Thymus (tissue), 11 donors: ENCODE measurements around the gene MAD1L1. TPM values are rescaled to one million over a fixed set of nuclear protein-coding genes. Genes with fewer than 3 reads are reported as not detected.

ENCODE experiments used
- DNase-seq, 9 donors: peaks; one replicate each; pipeline ENCODE4 v3.0.0-alpha.2; 2013; ENCODE audit warnings: low spot score in 9 of 9, low read depth in 6 of 9, missing footprints in 1 of 9
- H3K27ac ChIP-seq, 2 donors: one replicate each; pipeline ENCODE4 v1.5.1; 2013; ENCODE audit warnings: control low read depth in 1 of 2, low read depth in 1 of 2, low read length in 1 of 2, mild to moderate bottlenecking in 1 of 2, moderate library complexity in 1 of 2
- H3K27me3 ChIP-seq, 2 donors: one replicate each; pipeline ENCODE4 v1.5.1; 2013; ENCODE audit warnings: low read length in 1 of 2; ENCODE audit not compliant: control insufficient read depth in 2 of 2, insufficient read depth in 1 of 2
- H3K36me3 ChIP-seq, 2 donors: one replicate each; pipeline ENCODE4 v1.5.1; 2013; ENCODE audit warnings: low read length in 1 of 2, mild to moderate bottlenecking in 1 of 2, moderate library complexity in 1 of 2; ENCODE audit not compliant: control insufficient read depth in 2 of 2, insufficient read depth in 2 of 2
- H3K4me1 ChIP-seq, 2 donors: one replicate each; pipeline ENCODE4 v1.5.1; 2013; ENCODE audit warnings: low read length in 2 of 2; ENCODE audit not compliant: control insufficient read depth in 2 of 2, insufficient read depth in 2 of 2
- H3K4me3 ChIP-seq, 2 donors: one replicate each; pipeline ENCODE4 v1.5.1; 2013; ENCODE audit warnings: low read length in 2 of 2, control low read depth in 1 of 2, mild to moderate bottlenecking in 1 of 2
- H3K9me3 ChIP-seq, 2 donors: one replicate each; pipeline ENCODE4 v1.5.1; 2013; ENCODE audit warnings: low read length in 1 of 2, mild to moderate bottlenecking in 1 of 2; ENCODE audit not compliant: control insufficient read depth in 2 of 2, insufficient read depth in 1 of 2
- WGBS: extraction: QIAGEN DNeasy Blood & Tissue Kit; methylation state at CpG from one replicate; pipeline ENCODE4 v1.1.7; 2013; 5-methylcytosine and 5-hydroxymethylcytosine counted together
- polyA plus RNA-seq: library from polyadenylated mRNA; stranded (reverse); fragments of 200-250 nt; gene quantifications from one replicate; pipeline ENCODE4 v1.2.3, GENCODE V29; 2013
- total RNA-seq: library from RNA; stranded (reverse); fragments of 120-200 nt; gene quantifications from one replicate; pipeline ENCODE4 v1.2.4, GENCODE V29; 2013
- donor health status: healthy.

Gene MAD1L1
- total and polyA plus RNA-seq, 2 donors: 93.3 to 103 TPM

DNA sequence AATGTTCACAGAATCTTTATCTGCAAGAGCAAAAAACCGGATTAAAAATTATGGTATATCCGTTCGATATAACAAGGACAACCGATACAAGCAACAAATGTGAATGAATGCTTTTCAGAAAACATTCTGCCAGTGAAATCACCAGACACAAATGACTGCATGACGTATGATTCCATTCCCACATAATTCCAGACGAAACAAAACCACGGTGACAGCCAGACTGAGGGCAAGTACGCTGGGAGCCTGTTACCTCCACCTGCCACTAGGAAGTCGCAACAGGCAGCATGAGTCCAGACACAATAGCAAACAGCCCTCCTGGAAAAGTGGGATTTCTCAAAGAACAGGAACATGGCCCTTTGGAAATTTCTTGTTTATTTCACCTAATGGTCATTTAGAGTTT lies 41.7 kb downstream of the MAD1L1 start:
- H3K27me3 ChIP-seq: no peaks in the 10 kb centered on the region
- H3K4me1 ChIP-seq: peaks cover 0 to 10% of the 10 kb centered on the region in 2 donors
- no peak overlapping the region for H3K27ac ChIP-seq
- peaks cover 21 to 22% of the 10 kb centered on the region in 2 donors for H3K36me3 ChIP-seq
- H3K4me3 ChIP-seq: no peak overlapping the region
- DNase-seq: no peak
- peaks cover 1 to 11% of the 10 kb centered on the region in 2 donors for H3K9me3 ChIP-seq
- WGBS: 98% methylated on average over 9 of the region's 9 CpGs

DNA sequence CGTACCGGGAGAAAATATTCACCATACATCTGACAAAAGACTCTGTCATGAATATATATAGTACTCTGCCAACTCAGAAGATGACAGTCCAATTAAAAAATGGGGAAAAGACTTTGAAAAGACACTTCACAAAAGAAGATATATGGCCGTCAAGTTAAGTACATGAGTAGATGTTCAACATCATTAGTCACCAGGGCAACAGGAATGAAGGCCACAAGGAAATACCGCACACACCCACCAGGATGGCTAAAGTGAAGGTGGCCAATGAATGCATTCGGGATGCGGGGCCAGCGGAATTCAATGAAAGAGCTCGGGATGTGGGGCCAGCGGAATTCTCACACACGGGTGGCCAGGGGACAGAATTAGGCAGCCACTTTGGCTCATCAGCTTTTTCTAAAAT lies 42.2 kb downstream of the MAD1L1 start:
- Histone ChIP-seq H3K27me3 (no peaks in the 10 kb centered on the region), H3K4me3 (no peak overlapping the region), H3K4me1 (peaks cover 0 to 5% of the 10 kb centered on the region in 2 donors), H3K27ac (no peak overlapping the region), H3K9me3 (peaks cover 0 to 7% of the 10 kb centered on the region in 2 donors), H3K36me3 (peaks cover 16 to 17% of the 10 kb centered on the region in 2 donors)
- DNase-seq: no peak
- over 99% methylated on average over 10 of the region's 10 CpGs for WGBS

DNA sequence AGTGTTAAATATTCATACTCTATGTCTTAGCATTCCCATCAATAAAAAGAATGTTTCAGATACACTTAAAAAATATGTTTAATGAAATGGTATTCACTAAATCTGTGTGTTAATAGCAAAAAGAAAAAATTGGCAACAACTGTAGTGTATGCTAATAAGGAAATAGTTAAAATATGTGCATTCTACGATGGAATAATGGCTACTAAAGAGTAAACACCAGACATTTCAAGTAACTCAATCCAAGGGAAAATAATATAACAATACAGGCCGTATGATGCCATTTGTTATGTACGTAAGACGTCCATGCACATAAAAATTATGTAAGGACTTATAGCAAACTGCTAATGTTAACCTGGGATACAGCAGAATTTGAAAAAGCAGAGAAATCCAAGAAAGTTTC lies 46.6 kb downstream of the MAD1L1 start:
- Histone ChIP-seq H3K27ac (no peak overlapping the region), H3K9me3 (no peaks in the 10 kb centered on the region), H3K4me3 (no peak overlapping the region), H3K27me3 (no peaks in the 10 kb centered on the region), H3K4me1 (no peaks in the 10 kb centered on the region), H3K36me3 (peaks cover 9 to 11% of the 10 kb centered on the region in 2 donors)
- DNase-seq: no peak
- 99% methylated on average over 4 of the region's 4 CpGs for WGBS

- H3K4me3 ChIP-seq: no peak overlapping the region
- H3K27me3 ChIP-seq: no peaks in the 10 kb centered on the region
- no peak for DNase-seq
- peaks cover 5 to 11% of the 10 kb centered on the region in 2 donors for H3K36me3 ChIP-seq
- no peaks in the 10 kb centered on the region for H3K9me3 ChIP-seq
- H3K27ac ChIP-seq: no peak overlapping the region
- 98% methylated on average over 8 of the region's 8 CpGs for WGBS
- no peaks in the 10 kb centered on the region for H3K4me1 ChIP-seq
Observed at GRCh38 chr7:2185715-2186114, 47.0 kb downstream of the MAD1L1 start.

DNA sequence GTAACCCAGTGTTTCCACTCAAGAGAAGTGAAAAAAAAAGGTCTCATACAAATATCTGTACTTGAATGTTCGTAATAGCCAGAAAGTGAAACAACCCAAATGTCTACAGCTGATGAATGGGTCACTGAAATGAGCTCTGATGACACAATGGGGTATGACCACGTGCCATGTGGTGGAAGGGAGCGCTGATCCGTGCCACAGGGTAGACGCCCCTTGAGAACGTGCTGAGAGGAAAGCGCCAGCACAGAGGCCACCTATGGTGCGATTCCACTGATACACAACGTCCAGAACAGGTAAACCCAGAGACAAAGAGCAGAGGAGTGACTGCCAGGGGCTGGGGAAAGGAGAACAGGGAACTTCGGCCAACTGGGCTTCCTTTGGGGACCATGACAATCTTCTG lies 50.3 kb downstream of the MAD1L1 start:
- DNase-seq: no peak
- peaks cover 6 to 8% of the 10 kb centered on the region in 2 donors for H3K36me3 ChIP-seq
- H3K9me3 ChIP-seq: no peaks in the 10 kb centered on the region
- H3K4me1 ChIP-seq: no peaks in the 10 kb centered on the region
- no peak overlapping the region for H3K27ac ChIP-seq
- H3K4me3 ChIP-seq: no peak overlapping the region
- no peaks in the 10 kb centered on the region for H3K27me3 ChIP-seq
- 98% methylated on average over 10 of the region's 10 CpGs for WGBS

DNA sequence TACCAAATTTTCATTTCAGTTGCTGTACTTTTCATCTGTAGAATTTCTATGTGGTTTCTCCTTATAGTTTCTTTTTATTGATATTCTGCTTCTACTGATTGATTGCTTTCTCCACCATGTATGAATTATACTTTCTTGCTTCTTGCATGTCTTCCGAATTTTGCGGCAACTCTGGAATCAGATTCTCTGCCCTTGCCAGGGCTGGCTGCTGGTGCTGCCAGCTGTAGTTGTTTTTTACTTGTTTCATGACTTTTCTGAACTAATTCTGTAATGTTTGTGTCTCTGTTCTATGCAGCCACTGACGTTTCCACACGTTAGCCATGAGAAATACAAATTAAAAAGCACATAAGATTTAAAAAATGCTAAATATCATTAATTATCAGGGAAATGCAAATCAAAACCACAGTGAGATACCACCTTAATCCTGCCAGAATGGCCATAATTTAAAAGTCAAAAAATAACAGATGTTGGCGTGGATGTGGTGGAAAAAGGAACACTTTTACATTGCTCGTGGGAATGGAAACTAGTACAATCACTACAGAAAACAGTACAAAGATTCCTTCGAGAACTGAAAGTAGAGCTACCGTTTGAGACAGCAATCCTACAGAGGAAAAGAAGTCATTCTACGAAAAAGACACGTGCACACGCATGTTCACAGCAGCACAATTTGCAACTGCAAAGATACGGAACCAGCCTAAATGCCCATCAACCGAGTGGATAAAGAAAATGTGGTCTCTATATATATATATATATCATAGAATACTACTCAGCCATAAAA lies 51.5 kb downstream of the MAD1L1 start:
- Histone ChIP-seq H3K4me1 (no peaks in the 10 kb centered on the region), H3K36me3 (peaks cover 6 to 8% of the 10 kb centered on the region in 2 donors), H3K4me3 (no peak overlapping the region), H3K27me3 (no peaks in the 10 kb centered on the region), H3K9me3 (no peaks in the 10 kb centered on the region), H3K27ac (no peak overlapping the region)
- 91% methylated on average over 13 of the region's 13 CpGs for WGBS
- DNase-seq: no peak

DNA sequence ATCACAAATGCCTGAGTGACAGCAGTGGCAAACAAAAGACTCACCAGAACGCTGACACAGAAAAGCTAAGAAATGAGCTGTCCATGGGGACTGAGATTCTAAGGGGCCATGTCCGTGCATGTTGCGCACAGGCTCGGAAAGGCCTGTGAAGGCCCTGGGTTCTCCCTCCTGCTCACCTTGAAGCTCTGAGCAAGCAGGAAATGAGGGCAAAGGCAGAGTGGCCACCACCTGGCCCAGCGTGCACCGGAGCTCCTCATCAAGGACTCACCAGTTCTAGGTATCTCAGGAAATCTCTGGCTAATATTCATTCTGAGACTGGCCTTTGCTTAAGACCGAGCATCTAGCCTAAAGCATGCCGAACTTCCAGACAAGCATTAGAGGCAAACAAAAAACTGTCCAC lies 52.7 kb downstream of the MAD1L1 start:
- H3K27me3 ChIP-seq: no peaks in the 10 kb centered on the region
- DNase-seq: no peak
- WGBS: 94% methylated on average over 8 of the region's 8 CpGs

GRCh38 chr7:2175514-2175913 lies 57.2 kb downstream of the MAD1L1 start:
- Histone ChIP-seq H3K36me3 (peaks cover 10 to 19% of the 10 kb centered on the region in 2 donors), H3K4me1 (peaks cover 3 to 26% of the 10 kb centered on the region in 2 donors), H3K27me3 (no peaks in the 10 kb centered on the region), H3K4me3 (no peak overlapping the region), H3K9me3 (peaks cover 0 to 6% of the 10 kb centered on the region in 2 donors), H3K27ac (no peak overlapping the region)
- DNase-seq: no peak
- 92% methylated on average over 2 of the region's 2 CpGs for whole genome bisulfite sequencing

More for the DNA sequence above, 52.7 kb downstream of the MAD1L1 start:
- peaks cover 0 to 1% of the 10 kb centered on the region in 2 donors for H3K4me1 ChIP-seq
- no peaks in the 10 kb centered on the region for H3K9me3 ChIP-seq
- H3K27ac ChIP-seq: peak overlapping the region in 1 of 2 donors; percentile 27
- H3K36me3 ChIP-seq: peaks cover 7 to 9% of the 10 kb centered on the region in 2 donors
- no peak overlapping the region for H3K4me3 ChIP-seq

DNA sequence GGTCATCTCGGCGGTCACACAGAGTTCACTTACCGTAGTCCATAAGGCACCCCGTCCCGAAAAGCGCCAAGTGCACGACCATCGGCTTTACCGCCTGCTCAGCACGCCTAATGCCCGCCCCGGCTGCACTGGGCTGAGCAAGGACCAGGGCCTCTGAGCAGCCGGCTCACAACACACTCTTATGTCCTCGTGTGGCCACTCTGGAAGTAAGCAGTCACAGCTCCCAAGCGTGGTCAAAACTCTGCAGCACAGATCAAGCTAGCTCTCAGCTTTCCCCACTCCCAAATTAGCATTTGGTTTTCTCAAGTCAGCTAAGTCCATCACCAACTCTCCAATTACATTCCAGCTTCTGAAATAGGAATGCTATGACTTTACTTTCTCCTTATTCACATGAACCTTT lies 57.7 kb downstream of the MAD1L1 start:
- no peak overlapping the region for H3K27ac ChIP-seq
- no peak overlapping the region for H3K4me3 ChIP-seq
- no peaks in the 10 kb centered on the region for H3K27me3 ChIP-seq
- H3K36me3 ChIP-seq: peaks cover 10 to 22% of the 10 kb centered on the region in 2 donors
- no peak for DNase-seq
- 96% methylated on average over 15 of the region's 15 CpGs for WGBS
- H3K9me3 ChIP-seq: peaks cover 0 to 6% of the 10 kb centered on the region in 2 donors
- peaks cover 3 to 29% of the 10 kb centered on the region in 2 donors for H3K4me1 ChIP-seq
